Measurements from ENCODE around the gene TSPAN31.

Gene TSPAN31

GRCh38 chr12:57797933-57798332 is 53.1 kb downstream of the TSPAN31 start:
- FAIRE-seq: no peak
